ENCODE measurements around the gene MLF1.

DNA sequence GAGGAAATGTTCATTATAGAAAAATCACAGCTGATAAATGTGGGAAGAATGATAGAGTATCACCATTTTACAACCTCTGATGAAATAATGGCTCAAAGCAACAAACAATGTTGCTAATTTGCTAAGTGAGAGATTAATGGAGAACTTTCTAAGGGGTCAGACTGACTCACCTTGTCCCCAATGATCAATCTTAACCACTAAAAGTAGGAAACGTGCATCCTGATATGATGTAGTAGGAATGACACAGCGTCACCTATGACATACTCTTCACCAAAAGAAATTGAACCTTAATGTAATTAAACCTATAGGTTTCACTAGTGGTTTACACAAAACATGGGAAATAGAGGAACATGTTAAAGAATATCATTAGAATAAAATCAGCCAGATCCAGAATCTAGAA, 35.1 kb upstream of the MLF1 start:
- TF ChIP-seq CTCF (IDR thresholded peaks at IDR 0.05) = no peak
- no peak for TF ChIP-seq POLR2A (IDR thresholded peaks at IDR 0.05)
